Cardiac muscle cell (in vitro differentiated cells and primary cell): ENCODE results near the gene CD1D. TPM values are rescaled to one million over a fixed set of nuclear protein-coding genes. Genes with fewer than 3 reads are reported as not detected.
"Not testable (repeated sequence)": the region's sequence is repeated elsewhere in the genome, so short reads cannot be mapped to it uniquely, and the experiment has no call there.

Source experiments
- DNase-seq, 2 donors: peaks; one replicate each; pipeline versions ENCODE4 v3.0.0 to v3.0.0-alpha.2; 2010 to 2017; ENCODE audit warnings: low read depth in 1 of 2, low spot score in 1 of 2
- H3K27ac ChIP-seq: fragments of 200-600 bp; sonication (generic); 2 replicates; pipeline ENCODE4 v1.5.1; 2016
- H3K27me3 ChIP-seq: fragments of 200-600 bp; sonication (generic); 2 replicates; pipeline ENCODE4 v1.6.0; 2016; ENCODE audit warnings: control low read depth
- H3K36me3 ChIP-seq: fragments of 200-600 bp; sonication (generic); 2 replicates; pipeline ENCODE4 v1.5.1; 2016; ENCODE audit warnings: control low read depth
- H3K4me1 ChIP-seq: fragments of 200-600 bp; sonication (generic); 2 replicates; pipeline ENCODE4 v1.8.1; 2017; ENCODE audit warnings: low read depth, mild to moderate bottlenecking, mixed run types
- H3K4me3 ChIP-seq: fragments of 200-600 bp; sonication (generic); 2 replicates; pipeline ENCODE4 v1.5.1; 2016; ENCODE audit warnings: mild to moderate bottlenecking
- H3K9me3 ChIP-seq: fragments of 200-600 bp; sonication (generic); 2 replicates; pipeline ENCODE4 v1.5.1; 2017; ENCODE audit warnings: low read depth, mild to moderate bottlenecking, control low read depth
- CTCF ChIP-seq: IDR thresholded peaks from 2 replicates; pipeline ENCODE4 v1.5.1; 2012; ENCODE audit warnings: low read depth, mild to moderate bottlenecking, low read length
- polyA plus RNA-seq: library from polyadenylated mRNA; unstranded; fragments of >200 nt; fragmentation: Nextera tagmentation; extraction: Ambion mirVana; gene quantifications from 2 replicates; pipeline ENCODE4 v1.2.1, GENCODE V29; 2016
- total RNA-seq: library from RNA; depleted of rRNA; stranded (reverse); fragments of >200 nt; gene quantifications from 2 replicates; pipeline ENCODE4 v1.2.3, GENCODE V29; 2016

The CD1D gene
- total and polyA plus RNA-seq, 2 experiments from 2014 or later: 4.6 to 8.2 TPM

DNA sequence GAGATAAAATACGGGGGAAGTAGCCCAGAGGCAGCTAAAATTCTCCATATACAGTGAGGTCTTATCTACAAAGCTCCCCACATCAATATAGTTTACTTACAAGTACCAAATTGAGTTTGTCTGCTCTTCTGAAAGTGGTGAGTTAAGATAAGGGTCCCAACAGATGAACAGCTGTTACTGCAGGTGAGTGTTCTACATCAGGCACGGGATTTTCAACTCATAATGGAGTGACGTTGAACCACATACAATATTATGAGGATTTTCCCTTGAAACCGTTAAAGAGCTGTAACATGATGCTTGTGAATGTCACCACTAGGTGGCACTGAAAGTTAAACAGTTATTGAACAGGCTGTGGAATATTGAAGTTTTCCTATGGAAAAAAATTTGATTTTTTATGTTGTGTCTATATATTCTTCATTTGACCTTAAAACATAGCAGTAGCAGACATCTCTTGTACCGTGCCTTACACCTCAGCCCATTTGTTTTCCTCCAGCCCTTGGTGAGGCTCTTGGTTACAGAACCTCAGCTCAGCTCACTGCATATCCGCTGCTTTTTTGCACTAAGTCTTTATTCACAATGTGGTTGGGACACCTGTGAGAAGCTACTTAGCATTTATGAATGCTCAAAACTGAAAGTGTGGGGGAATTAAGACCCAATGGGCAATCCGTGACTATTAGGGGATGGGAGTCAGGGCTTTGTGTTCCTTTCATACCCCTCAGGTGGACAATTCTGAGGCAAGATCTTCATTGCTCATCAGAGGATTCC lies 23.2 kb downstream of the CD1D start:
- Histone ChIP-seq H3K27ac (no peak overlapping the region), H3K4me3 (no peak overlapping the region), H3K4me1 (no peaks in the 10 kb centered on the region), H3K27me3 (no peaks in the 10 kb centered on the region), H3K36me3 (no peaks in the 10 kb centered on the region), H3K9me3 (no peaks in the 10 kb centered on the region)
- TF ChIP-seq CTCF: peak; percentile 70
- peak; percentile 72 to 77 for DNase-seq

DNA sequence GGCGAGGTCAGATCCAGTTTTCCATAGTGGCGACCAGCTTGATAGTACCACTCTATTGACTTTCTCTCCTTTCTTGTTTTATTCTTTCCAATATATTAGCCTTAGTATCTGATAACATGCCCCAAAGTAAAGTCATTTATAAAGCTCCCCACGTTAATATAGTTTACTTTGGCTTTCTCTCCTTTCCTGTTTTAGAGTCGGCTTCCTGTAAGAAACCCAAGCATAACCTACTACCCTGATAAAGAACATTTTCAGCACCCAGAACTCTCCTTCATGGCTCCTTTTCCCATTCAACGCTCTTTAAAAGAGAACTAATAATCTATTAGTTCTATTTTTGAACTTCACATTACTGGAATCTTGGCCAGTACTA lies 23.7 kb downstream of the CD1D start:
- Histone ChIP-seq H3K27me3 (no peaks in the 10 kb centered on the region), H3K4me3 (no peak overlapping the region), H3K27ac (no peak overlapping the region), H3K4me1 (no peaks in the 10 kb centered on the region), H3K36me3 (no peaks in the 10 kb centered on the region), H3K9me3 (no peaks in the 10 kb centered on the region)
- DNase-seq: no peak
- TF ChIP-seq CTCF: no peak

DNA sequence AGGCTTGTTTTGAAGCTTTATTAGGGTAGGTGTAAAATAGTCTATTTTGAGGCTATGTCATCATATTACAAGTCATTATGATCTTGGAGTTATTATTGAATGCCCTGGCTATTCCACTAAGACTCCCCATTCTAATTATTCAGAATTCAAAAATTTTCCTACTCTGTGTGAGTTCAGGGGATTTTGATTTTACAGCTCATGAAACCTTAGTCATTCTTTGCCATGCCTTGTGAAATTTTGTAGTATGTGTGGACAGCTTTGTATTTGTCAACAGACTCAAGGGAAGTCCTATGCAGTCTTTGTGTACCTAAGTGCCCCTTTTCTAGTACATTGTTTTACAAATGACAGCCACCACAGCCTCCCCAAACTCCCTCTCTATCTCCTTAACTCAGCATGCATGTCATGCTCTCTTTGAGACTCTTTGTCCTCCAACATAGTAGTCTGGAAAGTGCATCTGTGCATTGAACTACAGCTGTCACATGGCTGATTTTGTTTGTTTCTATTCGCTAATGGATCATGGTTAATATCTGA lies 28.0 kb downstream of the CD1D start:
- TF ChIP-seq CTCF: no peak
- Histone ChIP-seq H3K36me3 (no peaks in the 10 kb centered on the region), H3K4me3 (no peak overlapping the region), H3K27ac (no peak overlapping the region), H3K27me3 (no peaks in the 10 kb centered on the region), H3K9me3 (no peaks in the 10 kb centered on the region), H3K4me1 (no peaks in the 10 kb centered on the region)
- no peak for DNase-seq

- H3K4me3 ChIP-seq: no peak overlapping the region
- no peak for TF ChIP-seq CTCF
- no peaks in the 10 kb centered on the region for H3K27me3 ChIP-seq
- H3K36me3 ChIP-seq: no peaks in the 10 kb centered on the region
- no peak overlapping the region for H3K27ac ChIP-seq
- no peaks in the 10 kb centered on the region for H3K9me3 ChIP-seq
- no peaks in the 10 kb centered on the region for H3K4me1 ChIP-seq
- no peak for DNase-seq
These were observed 31.6 kb downstream of the CD1D start for GRCh38 chr1:158212320-158212719.

GRCh38 chr1:158223445-158223844 lies 42.8 kb downstream of the CD1D start:
- H3K27ac ChIP-seq, DNase-seq, H3K36me3 ChIP-seq, H3K4me3 ChIP-seq, H3K27me3 ChIP-seq, H3K4me1 ChIP-seq, H3K9me3 ChIP-seq: not testable (repeated sequence)

GRCh38 chr1:158227904-158228623 lies 47.4 kb downstream of the CD1D start:
- no peak for DNase-seq
- no peak overlapping the region for H3K4me3 ChIP-seq
- no peaks in the 10 kb centered on the region for H3K27me3 ChIP-seq
- H3K9me3 ChIP-seq: no peaks in the 10 kb centered on the region
- no peaks in the 10 kb centered on the region for H3K36me3 ChIP-seq
- TF ChIP-seq CTCF: no peak
- no peak overlapping the region for H3K27ac ChIP-seq
- no peaks in the 10 kb centered on the region for H3K4me1 ChIP-seq
